OCI-LY1 (cell line): ENCODE measurements around the gene GAS2L3.

ENCODE experiments used
- H2AFZ ChIP-seq: fragments of 200-600 bp; sonication (generic), shearing (Covaris generic); 2 replicates; pipeline ENCODE4 v1.6.0; 2014; ENCODE audit warnings: antibody characterized with exemption, mild to moderate bottlenecking, low read length
- H3F3A ChIP-seq: fragments of 200-600 bp; sonication (generic), shearing (Covaris generic); 2 replicates; pipeline ENCODE4 v1.6.0; 2014; ENCODE audit warnings: mild to moderate bottlenecking, antibody characterized with exemption, low read length, moderate library complexity; ENCODE audit not compliant: insufficient read depth
- H3K27ac ChIP-seq: fragments of 200-600 bp; sonication (generic); 2 replicates; pipeline ENCODE4 v1.5.1; 2014; ENCODE audit warnings: low read length, mixed run types, mild to moderate bottlenecking, low read depth; ENCODE audit not compliant: poor library complexity, severe bottlenecking
- H3K27me3 ChIP-seq: fragments of 200-600 bp; sonication (generic); 2 replicates; pipeline ENCODE4 v1.6.0; 2014; ENCODE audit warnings: antibody characterized with exemption, mild to moderate bottlenecking, low read length, moderate library complexity; ENCODE audit not compliant: insufficient read depth
- H3K36me3 ChIP-seq: fragments of 200-600 bp; sonication (generic); 2 replicates; pipeline ENCODE4 v1.6.1; 2014; ENCODE audit warnings: mild to moderate bottlenecking, antibody characterized with exemption, low read length, moderate library complexity, mixed read lengths; ENCODE audit not compliant: insufficient read depth
- H3K4me1 ChIP-seq: fragments of 200-600 bp; sonication (generic); 2 replicates; pipeline ENCODE4 v1.5.1; 2014; ENCODE audit warnings: mild to moderate bottlenecking, low read length, moderate library complexity; ENCODE audit not compliant: insufficient read depth, severe bottlenecking
- H3K4me2 ChIP-seq: fragments of 200-600 bp; sonication (generic), shearing (Covaris generic); 2 replicates; pipeline ENCODE4 v1.6.1; 2014; ENCODE audit warnings: low read length
- H3K4me3 ChIP-seq: fragments of 200-600 bp; sonication (generic); 2 replicates; pipeline ENCODE4 v1.5.1; 2014; ENCODE audit warnings: low read length, low read depth, mild to moderate bottlenecking, mixed read lengths; ENCODE audit not compliant: poor library complexity, severe bottlenecking
- H3K79me2 ChIP-seq: fragments of 200-600 bp; shearing (Covaris generic); 2 replicates; pipeline ENCODE4 v1.6.1; 2016; ENCODE audit warnings: mixed run types, low read length, mixed read lengths; ENCODE audit not compliant: insufficient read depth
- H3K9ac ChIP-seq: fragments of 200-600 bp; sonication (generic), shearing (Covaris generic); 2 replicates; pipeline ENCODE4 v1.6.1; 2014; ENCODE audit warnings: mild to moderate bottlenecking, low read length, mixed read lengths
- H3K9me2 ChIP-seq: fragments of 200-600 bp; sonication (generic), shearing (Covaris generic); 2 replicates; pipeline ENCODE4 v1.6.1; 2014; ENCODE audit warnings: low read depth, mild to moderate bottlenecking, low read length, mixed read lengths
- H3K9me3 ChIP-seq: fragments of 200-600 bp; shearing (Covaris generic); 2 replicates; pipeline ENCODE4 v1.6.1; 2014; ENCODE audit warnings: low read length, mixed read lengths
- H4K20me1 ChIP-seq: fragments of 200-600 bp; sonication (generic), shearing (Covaris generic); 2 replicates; pipeline ENCODE4 v1.6.0; 2016; ENCODE audit warnings: mild to moderate bottlenecking, low read length; ENCODE audit not compliant: insufficient read depth
- EZH2 ChIP-seq: fragments of 200-600 bp; sonication (generic), shearing (Covaris generic); IDR thresholded peaks from 2 replicates; pipeline ENCODE4 v1.8.0; 2017; ENCODE audit warnings: borderline replicate concordance, mixed run types, mild to moderate bottlenecking, antibody characterized with exemption, low read length, moderate library complexity, mixed read lengths
- TF ChIP-seq, protein P1 (sequence below): fragments of 200-600 bp; sonication (generic), shearing (Covaris generic); IDR thresholded peaks from 2 replicates; pipeline ENCODE4 v1.5.1; 2017; ENCODE audit warnings: mild to moderate bottlenecking, antibody characterized with exemption, low read length, moderate library complexity, mixed read lengths

GAS2L3 gene

DNA sequence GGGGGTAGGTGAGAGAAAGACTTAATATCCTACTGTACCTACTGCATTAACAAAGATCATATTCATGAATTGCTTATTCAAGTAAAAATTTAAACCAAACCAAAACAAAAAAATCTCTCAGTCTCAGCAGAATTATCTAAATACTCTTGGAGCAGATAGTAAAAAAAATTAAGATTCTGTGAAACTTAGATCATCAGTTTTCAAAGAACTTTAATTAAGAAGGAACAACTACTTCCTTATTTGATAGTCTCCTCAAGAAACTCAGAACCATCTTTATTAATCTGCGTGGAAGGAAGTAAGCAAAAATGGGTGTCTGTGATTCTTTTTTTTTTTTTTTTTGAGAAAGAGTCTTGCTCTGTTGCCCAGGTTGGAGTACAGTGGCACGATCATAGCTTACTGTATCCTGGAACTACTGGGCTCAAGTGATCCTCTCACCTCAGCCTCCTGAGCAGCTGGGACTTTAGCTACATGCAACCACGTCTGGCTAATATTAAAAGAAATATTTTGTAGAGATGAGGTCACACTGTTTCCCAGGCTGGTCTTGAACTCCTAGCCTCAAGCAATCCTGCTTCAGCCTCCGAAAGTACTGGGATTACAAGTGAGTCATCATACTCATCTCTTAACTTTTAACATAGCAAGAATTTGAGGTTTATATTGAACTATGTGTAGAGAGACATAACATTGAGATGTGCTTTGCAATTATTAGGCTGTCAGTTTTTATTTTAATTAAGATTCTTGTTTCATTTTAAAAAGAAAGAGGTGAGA, 37.4 kb downstream of the GAS2L3 start:
- no peak overlapping the region for H3K27ac ChIP-seq
- H3K4me2 ChIP-seq, result no peak overlapping the region

DNA sequence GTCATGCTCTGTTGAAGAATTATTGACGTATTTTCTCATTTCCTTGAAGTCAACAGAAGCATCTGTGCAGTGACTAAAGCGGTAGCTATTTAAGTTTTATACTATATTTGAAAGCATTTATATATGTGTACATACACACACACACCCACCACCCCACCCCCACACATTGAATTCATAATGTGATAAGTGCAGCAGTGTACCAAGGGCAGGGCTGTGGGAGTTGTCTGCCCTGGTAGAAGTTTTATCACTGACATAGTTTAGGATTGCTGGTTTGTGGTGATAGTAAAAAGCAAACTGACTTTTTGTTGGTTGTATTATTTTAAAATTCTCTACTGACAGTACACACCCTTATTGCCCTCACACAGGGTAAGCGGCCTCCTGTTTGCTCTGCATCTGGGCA, 39.1 kb downstream of the GAS2L3 start:
- no peaks in the 10 kb centered on the region for H3K36me3 ChIP-seq
- H3K79me2 ChIP-seq, result no peaks in the 10 kb centered on the region
- no peak overlapping the region for H3K4me3 ChIP-seq
- no peaks in the 10 kb centered on the region for H3K27me3 ChIP-seq
- no peaks in the 10 kb centered on the region for H3K9me2 ChIP-seq
- no peaks in the 10 kb centered on the region for H3K9me3 ChIP-seq
- no peaks in the 10 kb centered on the region for H4K20me1 ChIP-seq
- no peaks in the 10 kb centered on the region for H3K4me1 ChIP-seq
- no peak overlapping the region for H3K9ac ChIP-seq
- no peaks in the 10 kb centered on the region for H3F3A ChIP-seq
- no peak overlapping the region for H3K27ac ChIP-seq
- H2AFZ ChIP-seq, result no peak overlapping the region
- no peak overlapping the region for H3K4me2 ChIP-seq
- TF ChIP-seq, protein P1, sequence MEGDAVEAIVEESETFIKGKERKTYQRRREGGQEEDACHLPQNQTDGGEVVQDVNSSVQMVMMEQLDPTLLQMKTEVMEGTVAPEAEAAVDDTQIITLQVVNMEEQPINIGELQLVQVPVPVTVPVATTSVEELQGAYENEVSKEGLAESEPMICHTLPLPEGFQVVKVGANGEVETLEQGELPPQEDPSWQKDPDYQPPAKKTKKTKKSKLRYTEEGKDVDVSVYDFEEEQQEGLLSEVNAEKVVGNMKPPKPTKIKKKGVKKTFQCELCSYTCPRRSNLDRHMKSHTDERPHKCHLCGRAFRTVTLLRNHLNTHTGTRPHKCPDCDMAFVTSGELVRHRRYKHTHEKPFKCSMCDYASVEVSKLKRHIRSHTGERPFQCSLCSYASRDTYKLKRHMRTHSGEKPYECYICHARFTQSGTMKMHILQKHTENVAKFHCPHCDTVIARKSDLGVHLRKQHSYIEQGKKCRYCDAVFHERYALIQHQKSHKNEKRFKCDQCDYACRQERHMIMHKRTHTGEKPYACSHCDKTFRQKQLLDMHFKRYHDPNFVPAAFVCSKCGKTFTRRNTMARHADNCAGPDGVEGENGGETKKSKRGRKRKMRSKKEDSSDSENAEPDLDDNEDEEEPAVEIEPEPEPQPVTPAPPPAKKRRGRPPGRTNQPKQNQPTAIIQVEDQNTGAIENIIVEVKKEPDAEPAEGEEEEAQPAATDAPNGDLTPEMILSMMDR, result no peak
- TF ChIP-seq EZH2, result no peak

More for the DNA sequence above, 37.4 kb downstream of the GAS2L3 start:
- no peak overlapping the region for H3K4me3 ChIP-seq
- H4K20me1 ChIP-seq, result no peaks in the 10 kb centered on the region
- no peaks in the 10 kb centered on the region for H3K9me2 ChIP-seq
- H3K36me3 ChIP-seq, result no peaks in the 10 kb centered on the region
- no peaks in the 10 kb centered on the region for H3K79me2 ChIP-seq
- H3K9ac ChIP-seq, result no peak overlapping the region
- H3F3A ChIP-seq, result no peaks in the 10 kb centered on the region
- no peaks in the 10 kb centered on the region for H3K27me3 ChIP-seq
- H3K9me3 ChIP-seq, result no peaks in the 10 kb centered on the region
- H3K4me1 ChIP-seq, result no peaks in the 10 kb centered on the region
- no peak overlapping the region for H2AFZ ChIP-seq
- TF ChIP-seq EZH2, result no peak
- TF ChIP-seq, protein P1, result no peak

DNA sequence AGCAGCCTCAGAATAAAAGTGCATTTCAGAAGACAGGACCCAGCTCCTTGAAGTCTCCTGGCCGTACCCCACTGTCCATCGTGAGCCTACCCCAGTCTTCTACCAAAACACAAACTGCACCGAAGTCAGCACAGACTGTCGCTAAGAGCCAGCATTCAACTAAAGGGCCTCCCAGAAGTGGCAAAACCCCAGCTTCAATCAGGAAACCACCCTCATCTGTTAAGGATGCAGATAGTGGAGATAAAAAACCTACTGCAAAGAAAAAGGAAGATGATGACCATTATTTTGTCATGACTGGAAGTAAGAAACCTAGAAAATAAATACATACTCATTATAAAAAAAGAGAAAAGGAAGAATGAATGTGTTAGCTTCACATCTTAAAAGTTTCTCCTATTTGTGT, 51.1 kb downstream of the GAS2L3 start:
- H3K4me3 ChIP-seq, result no peak overlapping the region

More for the DNA sequence above, 51.1 kb downstream of the GAS2L3 start:
- Histone ChIP-seq H3K27me3 (no peaks in the 10 kb centered on the region), H3K36me3 (no peaks in the 10 kb centered on the region), H3K4me1 (no peaks in the 10 kb centered on the region), H3K9me2 (no peaks in the 10 kb centered on the region), H3K4me2 (no peak overlapping the region), H3K79me2 (no peaks in the 10 kb centered on the region), H3K9ac (no peak overlapping the region), H3K27ac (no peak overlapping the region), H4K20me1 (no peaks in the 10 kb centered on the region), H2AFZ (no peak overlapping the region), H3K9me3 (no peaks in the 10 kb centered on the region), H3F3A (no peaks in the 10 kb centered on the region)
- TF ChIP-seq EZH2, result no peak
- TF ChIP-seq, protein P1, result no peak
